ENCODE data around the gene IFNK.

DNA sequence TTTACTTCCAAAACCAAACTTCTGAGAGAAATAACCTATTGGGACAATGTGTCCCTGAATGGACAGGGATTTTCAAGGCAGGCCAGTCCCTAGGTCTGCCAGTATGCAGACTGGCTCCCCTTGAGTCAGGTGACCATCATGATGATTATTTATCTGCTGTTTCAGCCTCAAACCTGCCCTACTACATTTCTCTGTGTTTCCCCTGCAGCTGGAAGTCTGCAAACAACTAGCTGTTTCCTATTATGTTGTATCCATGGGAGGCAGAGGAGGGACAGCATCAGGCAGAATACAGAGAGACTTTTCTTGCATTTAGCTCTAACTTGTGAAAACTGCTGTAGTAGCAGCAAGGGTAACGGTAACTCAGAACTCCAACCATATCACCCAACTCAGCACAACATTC, 36.2 kb upstream of the IFNK start:
- no peak for TF ChIP-seq SUZ12 (IDR thresholded peaks at IDR 0.05; ENCODE audit: extremely low read depth, insufficient read depth, insufficient read length)
- TF ChIP-seq ZNF274 (IDR thresholded peaks at IDR 0.05; ENCODE audit: low read depth, low read length): no peak
- TF ChIP-seq YY1 (IDR thresholded peaks at IDR 0.05; ENCODE audit: insufficient read depth, insufficient read length): no peak

All from NT2/D1 (cell line).